ENCODE data around the gene PABPC3. TPM values are rescaled to one million over a fixed set of nuclear protein-coding genes. Genes with fewer than 3 reads are reported as not detected.

PABPC3 gene
- total RNA-seq: under 1 TPM in 1 of 2 donors, not detected in 1; 0.10 TPM
- long read RNA-seq: 0 reads

DNA sequence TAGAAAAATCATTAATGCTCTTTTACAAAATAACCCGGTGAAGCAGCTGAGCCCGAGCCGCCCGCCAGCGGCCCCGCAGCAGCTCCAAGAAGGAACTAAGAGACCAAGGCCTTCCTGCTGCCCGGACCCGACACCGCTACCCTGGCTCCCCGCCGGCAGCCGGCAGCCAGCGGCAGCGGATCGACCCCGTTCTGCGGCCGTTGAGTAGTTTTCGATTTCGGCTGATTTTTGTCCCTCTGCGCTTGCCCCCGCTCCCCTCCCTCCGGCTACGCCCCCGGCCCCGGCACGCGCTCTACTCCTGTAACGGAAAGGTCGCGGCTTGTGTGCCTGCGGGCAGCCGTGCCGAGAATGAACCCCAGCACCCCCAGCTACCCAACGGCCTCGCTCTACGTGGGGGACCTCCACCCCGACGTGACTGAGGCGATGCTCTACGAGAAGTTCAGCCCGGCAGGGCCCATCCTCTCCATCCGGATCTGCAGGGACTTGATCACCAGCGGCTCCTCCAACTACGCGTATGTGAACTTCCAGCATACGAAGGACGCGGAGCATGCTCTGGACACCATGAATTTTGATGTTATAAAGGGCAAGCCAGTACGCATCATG, at the start of gene PABPC3:
Gene PABPC3 (plus strand): TSS at position 286 of the 603 bp plus-strand sequence. CDS start 63 bp downstream, at position 349.
- DNase-seq (no peak), ATAC-seq (no peak)
- intact Hi-C loops (cut with DNase I): no loop called here

DNA sequence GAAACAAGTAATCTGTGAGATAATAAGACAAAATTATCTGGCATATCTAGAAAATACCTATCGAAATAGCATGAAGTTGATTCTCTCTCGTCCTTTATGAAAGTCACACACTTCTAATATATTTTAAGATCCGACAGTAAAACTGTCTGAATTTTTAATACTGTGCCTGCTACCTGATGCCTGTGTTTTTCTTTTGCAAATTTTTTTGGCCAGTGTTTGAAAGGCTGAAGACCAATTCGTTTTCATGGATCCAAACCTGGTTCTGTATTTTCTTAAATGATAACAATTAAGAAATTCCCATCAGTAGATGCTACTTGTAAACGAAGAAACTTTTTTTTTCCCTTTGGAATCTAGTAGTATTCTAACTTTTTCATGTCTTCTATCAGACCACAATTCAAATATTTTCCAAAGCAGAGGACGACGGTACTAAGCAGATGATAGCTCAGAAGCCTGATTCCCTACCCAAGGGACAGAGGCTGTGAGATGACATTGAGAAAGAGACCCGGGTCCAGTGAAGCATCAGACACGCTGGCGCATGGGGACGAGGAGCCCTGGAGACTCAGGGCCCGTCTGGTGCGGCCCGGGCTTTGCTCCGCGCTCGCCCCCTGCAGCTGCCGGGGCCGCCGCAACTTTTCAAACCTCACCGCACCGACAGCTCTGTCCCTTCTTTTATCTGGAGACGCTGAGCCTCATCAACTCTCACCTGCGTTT, 49.5 kb upstream of the PABPC3 start:
- no peak for DNase-seq
- peak in 1 of 2 donors; percentile 14 for ATAC-seq
- intact Hi-C loops (cut with DNase I): no loop called here

DNA sequence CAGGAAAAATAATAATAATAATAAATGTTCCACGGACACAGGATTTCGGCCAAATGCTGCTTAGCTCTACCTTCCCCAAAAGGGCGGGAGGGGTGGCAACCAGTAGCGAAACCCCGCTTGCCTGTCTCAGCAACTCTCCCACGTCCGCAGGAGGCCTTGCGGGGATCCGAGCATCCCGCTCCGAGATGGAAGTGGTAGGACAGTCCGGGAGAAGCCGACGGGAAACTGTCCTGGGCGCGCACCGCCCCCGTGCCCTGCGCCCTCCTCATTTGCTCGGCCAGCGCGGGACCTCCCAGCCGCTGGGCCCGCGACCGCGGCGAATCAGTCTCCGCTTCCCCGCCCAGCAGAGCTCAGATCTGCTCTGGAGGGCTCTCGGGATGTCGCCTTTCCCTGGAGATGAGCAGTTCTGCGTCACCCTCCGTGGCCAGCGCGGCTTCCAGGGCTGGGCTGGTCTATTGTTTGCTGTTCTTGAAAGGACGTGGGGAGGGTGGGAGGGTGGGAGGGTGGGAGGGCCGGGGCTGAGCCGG, 48.9 kb upstream of the PABPC3 start:
- ATAC-seq (peak in 1 of 2 donors; percentile 76), DNase-seq (no peak)
- intact Hi-C loops (cut with DNase I): no loop called here

DNA sequence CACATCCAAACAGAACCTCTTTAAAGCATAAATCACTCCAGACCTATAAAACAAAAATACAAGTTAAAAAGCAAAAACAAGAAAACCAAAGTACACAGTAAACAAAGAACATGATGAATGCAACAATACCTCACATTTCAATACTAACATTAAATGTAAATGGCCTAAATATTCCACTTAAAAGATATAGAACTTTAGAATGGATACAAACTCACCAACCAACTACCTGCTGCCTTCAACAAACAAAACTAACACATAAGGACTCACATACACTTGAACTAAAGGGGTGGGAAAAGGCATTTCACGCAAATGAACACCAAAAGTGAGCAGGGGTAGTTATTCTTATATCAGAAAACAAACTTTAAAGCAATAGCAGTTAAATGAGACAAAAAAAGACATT, 44.9 kb upstream of the PABPC3 start:
- ATAC-seq (no peak), DNase-seq (no peak)
- intact Hi-C loops (cut with DNase I): no loop called here

DNA sequence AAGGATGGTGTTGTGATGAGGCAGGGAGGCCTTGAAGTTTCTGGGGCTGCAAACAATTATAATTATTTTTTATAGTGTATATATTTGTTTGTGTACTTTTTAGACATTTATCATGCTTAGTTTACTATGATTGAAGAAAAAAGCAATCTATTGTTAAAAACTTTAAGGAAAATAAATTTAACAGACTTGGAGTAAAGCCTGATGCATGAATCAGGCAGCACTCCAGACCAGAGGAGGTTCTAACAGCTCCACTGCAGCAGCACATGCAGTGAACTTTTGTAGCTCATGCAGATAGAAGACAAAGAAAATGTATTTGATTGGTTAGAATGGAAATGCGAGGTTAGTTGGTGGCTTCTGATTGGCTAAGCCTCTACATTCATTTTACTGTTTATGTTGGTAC, 36.8 kb upstream of the PABPC3 start:
- intact Hi-C loops (cut with DNase I): no loop called here
- ATAC-seq: no peak
- no peak for DNase-seq

DNA sequence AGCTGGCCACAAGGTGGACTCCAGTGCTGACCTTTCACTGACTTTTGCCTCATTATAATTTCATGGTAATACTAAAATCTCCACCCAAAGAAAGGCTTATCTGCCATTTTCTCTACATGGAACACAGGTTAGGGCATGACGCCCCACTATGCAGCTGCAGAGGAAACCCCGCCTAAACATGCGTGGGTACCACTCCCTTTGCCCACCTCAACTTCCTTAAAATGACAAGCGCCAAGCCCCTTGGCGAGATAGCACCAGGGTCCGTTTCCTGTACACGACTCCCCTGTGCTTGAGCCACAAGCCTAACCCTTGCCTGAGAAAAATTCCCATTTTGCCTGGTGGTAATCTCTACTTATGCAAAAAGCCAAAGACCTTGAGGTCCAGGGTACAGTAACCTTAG, 36.0 kb upstream of the PABPC3 start:
- no peak for ATAC-seq
- no peak for DNase-seq
- intact Hi-C loops (cut with DNase I): no loop called here

DNA sequence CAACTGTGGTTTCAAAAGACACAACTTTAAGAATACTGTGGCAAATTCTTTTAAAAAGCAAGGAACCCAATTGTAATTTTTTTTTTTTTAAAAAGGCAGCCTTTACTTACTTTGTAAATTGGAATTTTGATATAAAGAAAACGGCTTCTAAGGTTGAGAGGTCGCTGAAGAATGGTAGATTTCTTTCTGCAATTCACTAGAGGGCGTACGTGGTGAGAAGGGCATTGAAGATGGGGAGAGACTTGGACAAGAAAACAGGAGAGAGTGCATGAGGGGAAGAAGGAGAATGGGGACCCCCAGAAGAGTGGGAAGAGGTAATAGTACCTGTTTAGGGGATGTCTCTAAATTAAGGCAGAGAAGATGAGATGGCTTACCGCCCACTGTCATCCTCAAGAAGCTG, 33.5 kb upstream of the PABPC3 start:
- no peak for ATAC-seq
- no peak for DNase-seq
- intact Hi-C loops (cut with DNase I): no loop called here

DNA sequence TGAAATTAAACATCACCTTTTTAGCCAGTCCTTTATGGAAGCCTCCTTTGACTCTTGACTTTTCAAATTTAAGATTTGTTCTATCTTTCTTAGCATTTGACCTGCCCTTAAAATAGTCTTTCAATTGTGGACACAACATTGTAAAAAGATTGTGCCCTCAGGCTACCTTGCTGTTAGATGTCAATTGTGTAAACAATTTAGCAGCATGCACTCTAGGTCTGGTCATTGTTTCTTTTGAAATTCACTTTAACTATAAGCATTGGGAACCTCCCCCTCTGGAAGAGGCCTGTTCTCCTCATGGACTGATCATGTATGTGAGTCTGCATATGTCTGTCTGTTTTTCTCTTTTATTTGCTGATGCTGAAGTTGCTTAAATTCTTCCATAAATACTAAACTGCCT, 31.5 kb upstream of the PABPC3 start:
- ATAC-seq (no peak), DNase-seq (no peak)
- intact Hi-C loops (cut with DNase I): no loop called here

DNA sequence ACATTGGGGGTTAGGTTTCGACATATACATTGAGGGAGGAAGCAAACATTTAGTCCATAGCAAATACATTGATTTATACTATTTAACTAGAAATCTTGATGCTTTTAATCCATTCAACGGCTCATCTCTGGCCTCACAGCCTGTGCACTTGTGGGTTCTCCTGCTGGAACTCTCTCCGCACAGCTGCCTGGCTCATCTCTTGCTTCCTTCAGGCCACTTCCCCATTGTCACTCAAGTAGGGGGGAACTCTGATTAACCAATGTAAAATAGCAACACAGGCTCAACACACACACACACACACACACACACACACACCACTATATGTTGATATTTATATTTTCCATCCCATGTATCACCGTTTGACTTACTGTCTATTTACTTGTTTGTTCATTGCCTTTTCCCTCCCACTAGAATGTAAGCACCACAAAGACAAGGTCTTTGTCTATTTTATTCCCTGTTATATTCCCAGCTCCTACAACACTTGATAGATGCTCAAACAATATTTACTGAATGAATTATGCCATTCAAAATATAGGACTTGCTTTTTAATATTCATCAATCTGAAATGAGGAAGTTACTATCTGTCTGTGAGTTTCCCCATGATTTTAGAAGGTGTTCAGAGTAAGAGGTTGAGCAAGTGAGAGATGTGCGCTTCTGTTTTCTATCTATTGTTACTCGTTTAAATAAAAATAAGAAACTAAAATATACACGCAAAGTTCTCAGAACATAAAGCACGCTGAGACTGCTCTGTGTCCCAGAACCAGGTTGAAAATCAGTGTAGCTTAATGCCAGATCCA, 29.8 kb upstream of the PABPC3 start:
- ATAC-seq (no peak), DNase-seq (no peak)
- intact Hi-C loops (cut with DNase I): no loop called here

DNA sequence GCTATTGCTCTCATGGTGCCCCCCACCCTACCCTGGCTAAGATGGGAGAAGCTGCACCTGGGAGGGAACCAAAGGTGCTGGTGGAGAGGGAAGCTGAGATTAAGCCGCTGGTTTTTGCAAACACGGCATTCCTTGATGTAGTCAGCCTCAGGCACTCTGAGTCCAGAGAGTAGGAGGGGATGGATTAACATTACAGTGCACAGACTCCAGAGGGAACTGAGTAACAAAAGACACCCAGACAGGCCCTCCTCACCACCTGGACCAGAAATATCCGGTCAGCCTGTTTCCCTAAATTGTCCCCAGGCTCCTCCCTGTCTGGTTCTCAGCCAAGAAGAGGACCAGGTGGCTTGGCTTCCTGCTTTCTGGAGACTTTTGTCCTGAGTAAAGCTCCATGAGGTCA, 28.9 kb upstream of the PABPC3 start:
- no peak for DNase-seq
- intact Hi-C loops (cut with DNase I): no loop called here
- no peak for ATAC-seq

DNA sequence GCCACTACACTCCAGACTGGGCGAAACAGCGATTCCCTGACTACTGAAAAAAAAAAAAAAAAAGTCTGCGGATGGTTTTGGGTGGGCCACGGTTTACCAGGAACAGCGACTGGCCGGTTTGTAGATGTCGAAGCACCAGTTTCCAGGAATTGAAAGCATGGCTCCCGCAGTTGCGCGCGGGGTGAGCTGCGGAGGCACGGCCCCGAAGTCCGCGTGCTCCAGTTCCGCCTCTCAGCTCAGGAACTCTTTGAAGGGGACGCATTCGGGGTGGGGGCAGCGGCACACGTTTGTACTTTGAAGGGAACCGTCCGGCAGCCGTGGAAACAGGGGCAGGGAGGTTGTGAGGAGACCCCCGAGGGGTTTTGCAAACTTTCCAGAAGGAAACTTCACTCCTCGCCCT, 27.1 kb upstream of the PABPC3 start:
- DNase-seq: no peak
- no peak for ATAC-seq
- intact Hi-C loops (cut with DNase I): no loop called here

DNA sequence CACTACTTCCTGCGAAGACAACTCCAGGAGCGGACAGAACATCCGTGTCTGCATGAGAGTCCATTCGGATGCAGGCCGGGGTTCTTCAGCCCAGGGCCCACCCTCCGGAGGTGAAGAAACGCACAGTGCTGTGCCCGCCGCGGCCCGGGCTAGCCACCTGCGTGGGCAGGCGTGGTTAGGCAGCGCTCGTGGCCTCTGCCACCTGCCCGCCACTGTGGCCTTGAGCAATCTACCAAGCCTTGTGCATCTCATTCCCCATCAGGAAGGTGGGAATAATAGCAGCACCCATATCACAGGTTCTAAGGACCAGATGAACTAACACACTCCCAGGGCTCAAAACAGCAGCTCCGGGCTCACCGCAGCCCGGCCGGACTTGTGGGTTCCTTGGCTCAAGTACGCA, 26.7 kb upstream of the PABPC3 start:
- ATAC-seq (no peak), DNase-seq (no peak)
- intact Hi-C loops (cut with DNase I): no loop called here

DNA sequence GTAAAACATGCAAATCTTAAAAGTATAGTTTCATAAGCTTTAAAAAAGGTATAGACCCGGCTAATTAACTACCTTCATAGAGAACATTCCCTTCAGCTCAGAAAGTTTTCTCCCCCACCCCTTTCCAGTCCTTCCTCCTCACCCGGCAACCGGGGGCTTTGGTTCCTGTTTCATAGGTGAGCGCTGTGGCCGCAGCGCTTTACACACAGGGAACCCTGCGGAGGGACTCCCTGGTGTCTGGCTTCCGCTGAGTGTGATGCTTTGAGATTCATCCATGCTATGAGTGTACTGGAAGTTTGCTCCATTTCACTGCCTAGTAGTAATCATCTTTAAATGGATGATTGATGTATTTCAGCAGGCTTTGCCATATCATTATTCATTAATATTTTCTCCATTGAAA, 26.0 kb upstream of the PABPC3 start:
- DNase-seq (no peak), ATAC-seq (no peak)
- intact Hi-C loops (cut with DNase I): no loop called here

DNA sequence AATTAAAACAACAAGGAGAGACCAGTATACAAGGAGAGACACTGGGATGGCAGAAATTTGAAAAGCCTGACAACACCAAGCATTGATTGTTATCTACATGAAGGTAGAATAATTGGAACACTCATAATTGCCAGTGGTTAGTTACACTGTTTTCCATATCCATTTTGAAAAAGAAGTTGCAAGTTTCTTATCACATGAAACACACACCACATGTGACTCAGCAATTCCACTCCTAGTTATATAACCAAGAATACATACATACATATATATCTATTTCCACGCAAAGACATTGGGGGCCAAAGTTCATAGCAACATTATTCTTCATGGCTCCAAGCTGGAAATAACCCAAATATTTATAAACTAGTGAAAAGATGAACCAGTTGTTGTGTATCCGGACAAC, 15.2 kb upstream of the PABPC3 start:
- no peak for ATAC-seq
- intact Hi-C loops (cut with DNase I): no loop called here
- DNase-seq: no peak

DNA sequence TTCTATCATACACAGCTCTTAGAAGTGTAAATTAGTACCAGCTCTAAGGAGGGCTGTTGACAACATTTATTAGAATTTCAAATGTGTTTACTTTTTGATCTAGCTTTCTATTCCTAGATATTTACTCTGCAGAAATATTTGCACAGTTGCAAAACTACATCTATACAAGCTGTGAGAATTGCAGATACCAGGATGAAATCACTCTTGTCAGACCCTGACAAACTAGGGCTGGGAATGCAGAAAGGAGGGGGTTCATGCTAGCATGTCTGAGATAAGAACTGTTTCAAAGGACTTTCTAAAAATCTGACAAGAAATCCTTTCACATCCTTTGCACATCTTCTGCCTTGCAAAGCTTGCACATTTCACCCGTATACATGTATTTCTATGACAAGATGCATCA, 11.8 kb upstream of the PABPC3 start:
- intact Hi-C loops (cut with DNase I): no loop called here
- ATAC-seq: no peak
- DNase-seq: no peak

DNA sequence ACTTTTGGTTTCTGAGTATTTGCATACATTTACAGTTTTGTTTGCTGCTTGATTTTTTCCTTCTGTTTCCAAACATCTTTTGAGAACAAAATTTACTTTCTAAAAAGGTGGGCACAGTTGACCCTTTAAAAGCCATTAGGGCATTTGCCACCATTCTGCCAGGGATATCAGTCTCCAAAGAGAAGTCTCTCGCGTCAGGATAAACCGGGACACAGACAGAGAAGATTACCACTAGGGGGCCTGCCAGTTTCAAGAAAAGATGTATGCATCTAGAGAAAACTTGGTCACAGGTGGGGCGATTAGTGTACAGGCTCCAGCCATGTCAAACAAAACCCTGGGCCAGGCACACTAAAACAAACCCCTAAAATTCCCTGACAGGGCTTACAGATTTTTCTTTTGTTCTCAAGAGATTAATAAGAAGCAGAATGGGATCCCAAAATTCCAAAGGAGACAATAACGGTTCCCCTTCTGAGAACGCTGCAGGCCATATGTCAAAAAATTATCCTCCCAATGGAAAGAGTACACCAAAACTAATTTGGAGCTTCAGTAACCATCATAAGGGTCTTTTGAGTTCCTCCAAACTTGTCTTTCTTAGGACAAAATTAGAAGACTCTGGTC, 10.7 kb upstream of the PABPC3 start:
- ATAC-seq: no peak
- intact Hi-C loops (cut with DNase I): no loop called here
- no peak for DNase-seq

DNA sequence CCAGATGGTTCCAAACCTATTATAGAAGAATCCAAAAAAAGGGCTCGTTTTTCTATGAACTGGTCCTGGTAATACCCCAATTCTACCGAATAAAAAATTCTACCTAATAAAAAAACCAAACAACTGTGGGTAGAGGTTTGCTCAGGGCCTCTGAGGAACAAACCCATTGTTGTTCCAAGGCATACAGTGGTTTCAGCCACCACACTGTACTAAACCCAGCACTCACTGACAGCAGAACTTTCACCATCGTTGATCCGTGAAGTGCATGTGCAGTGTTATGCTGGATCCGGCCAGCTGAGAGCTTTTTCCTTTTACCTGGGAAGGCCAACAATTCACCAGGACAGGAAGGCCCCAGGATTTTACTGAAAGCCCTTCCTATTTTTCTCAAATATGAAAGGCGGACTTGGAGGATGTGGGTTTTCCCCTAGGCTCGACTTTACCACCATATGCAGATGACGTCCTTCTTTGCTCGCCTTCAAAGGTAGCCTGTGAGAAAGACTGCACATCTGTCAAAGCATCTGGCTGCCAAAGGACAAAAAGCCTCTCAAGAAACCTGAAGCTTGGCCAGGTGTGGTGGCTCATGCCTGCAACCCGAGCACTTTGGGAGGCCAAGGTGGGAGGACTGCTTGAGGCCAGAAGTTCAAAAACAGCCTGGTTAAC, 7.2 kb upstream of the PABPC3 start:
- intact Hi-C loops (cut with DNase I): no loop called here
- no peak for DNase-seq
- ATAC-seq: no peak

DNA sequence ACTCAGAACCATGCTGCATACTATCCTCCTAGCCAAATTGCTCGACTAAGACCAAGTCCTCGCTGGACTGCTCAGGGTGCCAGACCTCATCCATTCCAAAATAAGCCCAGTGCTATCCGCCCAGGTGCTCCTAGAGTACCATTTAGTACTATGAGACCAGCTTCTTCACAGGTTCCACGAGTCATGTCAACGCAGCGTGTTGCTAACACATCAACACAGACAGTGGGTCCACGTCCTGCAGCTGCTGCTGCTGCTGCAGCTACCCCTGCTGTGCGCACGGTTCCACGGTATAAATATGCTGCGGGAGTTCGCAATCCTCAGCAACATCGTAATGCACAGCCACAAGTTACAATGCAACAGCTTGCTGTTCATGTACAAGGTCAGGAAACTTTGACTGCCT, 1.5 kb downstream of the PABPC3 start:
- DNase-seq (no peak), ATAC-seq (no peak)
- intact Hi-C loops (cut with DNase I): no loop called here

DNA sequence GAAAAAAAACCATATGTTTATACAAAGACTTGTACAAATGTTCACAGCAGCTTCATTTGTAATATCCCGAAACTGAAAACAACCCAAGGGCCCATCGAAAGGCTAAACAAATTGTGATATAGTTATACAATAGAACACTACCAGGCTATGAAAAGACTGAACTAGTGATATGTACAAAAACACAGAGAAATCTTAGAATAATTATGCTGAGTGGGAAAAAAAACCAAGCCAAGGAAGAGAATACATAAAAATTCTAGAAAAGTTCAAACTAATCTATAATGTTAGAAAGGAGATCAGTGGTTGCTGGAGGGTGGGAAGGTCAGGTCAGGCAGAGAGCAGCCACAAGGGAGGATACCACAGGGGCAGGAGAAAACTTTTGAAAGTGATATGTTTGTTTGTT, 7.8 kb downstream of the PABPC3 start:
- intact Hi-C loops (cut with DNase I): no loop called here
- ATAC-seq (no peak), DNase-seq (no peak)

Data from left cardiac atrium (tissue), 4 donors.